Measurements from ENCODE around the gene RIN3. TPM values are rescaled to one million over a fixed set of nuclear protein-coding genes. Genes with fewer than 3 reads are reported as not detected.

The RIN3 gene
- total and polyA plus RNA-seq, 4 donors = 5.0 to 15.6 (median 9.0) TPM

DNA sequence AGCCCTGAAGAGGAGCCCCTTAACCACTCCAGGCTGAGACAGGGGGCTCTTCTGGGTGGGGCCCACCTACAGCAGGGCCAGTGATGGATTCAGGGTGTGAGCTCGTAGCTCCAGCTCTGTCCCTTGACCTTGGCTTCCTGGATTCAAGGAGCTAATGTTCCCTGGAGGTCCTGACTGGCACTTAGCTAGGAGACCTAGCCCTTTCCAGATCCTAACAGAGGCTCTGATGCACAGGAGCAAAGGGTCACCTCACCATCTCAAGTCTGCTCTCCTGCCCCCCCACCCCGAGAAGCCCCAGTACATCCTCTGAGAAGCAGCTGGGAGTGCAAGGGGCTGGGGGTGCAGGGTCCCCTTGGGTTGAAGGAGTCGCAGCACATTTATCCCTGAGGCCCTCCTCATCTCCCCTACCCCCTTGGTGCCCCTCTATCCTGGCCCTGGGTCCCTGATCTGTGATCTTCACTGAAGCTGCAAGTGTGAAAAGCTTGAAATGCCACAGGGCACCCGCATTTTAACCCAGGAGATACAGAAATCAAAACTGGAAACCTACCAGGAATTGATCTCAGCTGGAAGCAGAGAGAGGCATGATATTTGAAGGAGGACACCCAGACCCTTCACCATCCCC lies 2.9 kb downstream of the RIN3 start:
- Histone ChIP-seq H3K4me1 (ENCODE audit: control insufficient read depth in 4 of 4, insufficient read depth in 4 of 4, low read length in 3 of 4) (peaks cover 0 to 34% (median 17%) of the 10 kb centered on the region in 4 donors), H3K4me3 (ENCODE audit: low read depth in 1 of 3, low read length in 3 of 3) (no peak overlapping the region)

More for the DNA sequence above, 2.9 kb downstream of the RIN3 start:
- DNase-seq (ENCODE audit: low spot score) = no peak
- no peak overlapping the region for H3K9ac ChIP-seq (ENCODE audit: low read depth in 1 of 2, low read length in 2 of 2)
- 77% methylated on average over 4 of the region's 4 CpGs for WGBS
- TF ChIP-seq HNF4G (IDR thresholded peaks at IDR 0.05) = no peak
- TF ChIP-seq RXRA (IDR thresholded peaks at IDR 0.05) = no peak
- no peak for TF ChIP-seq TAF1 (conservative IDR thresholded peaks at IDR 0.05)
- TF ChIP-seq RAD21 (IDR thresholded peaks at IDR 0.05) = no peak
- no peak for TF ChIP-seq GABPA (IDR thresholded peaks at IDR 0.05 in 1 of 2, conservative IDR thresholded peaks at IDR 0.05 in 1 of 2)
- TF ChIP-seq YY1 (IDR thresholded peaks at IDR 0.05) = no peak
- TF ChIP-seq EGR1 (IDR thresholded peaks at IDR 0.05; ENCODE audit: low read depth in 2 of 2) = no peak
- TF ChIP-seq, protein P1, sequence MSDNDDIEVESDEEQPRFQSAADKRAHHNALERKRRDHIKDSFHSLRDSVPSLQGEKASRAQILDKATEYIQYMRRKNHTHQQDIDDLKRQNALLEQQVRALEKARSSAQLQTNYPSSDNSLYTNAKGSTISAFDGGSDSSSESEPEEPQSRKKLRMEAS (IDR thresholded peaks at IDR 0.05) = no peak
- TF ChIP-seq JUND (IDR thresholded peaks at IDR 0.05) = no peak
- TF ChIP-seq HNF4A (conservative IDR thresholded peaks at IDR 0.05) = no peak
- TF ChIP-seq, protein P2, sequence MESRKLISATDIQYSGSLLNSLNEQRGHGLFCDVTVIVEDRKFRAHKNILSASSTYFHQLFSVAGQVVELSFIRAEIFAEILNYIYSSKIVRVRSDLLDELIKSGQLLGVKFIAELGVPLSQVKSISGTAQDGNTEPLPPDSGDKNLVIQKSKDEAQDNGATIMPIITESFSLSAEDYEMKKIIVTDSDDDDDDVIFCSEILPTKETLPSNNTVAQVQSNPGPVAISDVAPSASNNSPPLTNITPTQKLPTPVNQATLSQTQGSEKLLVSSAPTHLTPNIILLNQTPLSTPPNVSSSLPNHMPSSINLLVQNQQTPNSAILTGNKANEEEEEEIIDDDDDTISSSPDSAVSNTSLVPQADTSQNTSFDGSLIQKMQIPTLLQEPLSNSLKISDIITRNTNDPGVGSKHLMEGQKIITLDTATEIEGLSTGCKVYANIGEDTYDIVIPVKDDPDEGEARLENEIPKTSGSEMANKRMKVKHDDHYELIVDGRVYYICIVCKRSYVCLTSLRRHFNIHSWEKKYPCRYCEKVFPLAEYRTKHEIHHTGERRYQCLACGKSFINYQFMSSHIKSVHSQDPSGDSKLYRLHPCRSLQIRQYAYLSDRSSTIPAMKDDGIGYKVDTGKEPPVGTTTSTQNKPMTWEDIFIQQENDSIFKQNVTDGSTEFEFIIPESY (IDR thresholded peaks at IDR 0.05) = no peak
- no peak for TF ChIP-seq FOXA1 (IDR thresholded peaks at IDR 0.05)
- TF ChIP-seq, protein P3, sequence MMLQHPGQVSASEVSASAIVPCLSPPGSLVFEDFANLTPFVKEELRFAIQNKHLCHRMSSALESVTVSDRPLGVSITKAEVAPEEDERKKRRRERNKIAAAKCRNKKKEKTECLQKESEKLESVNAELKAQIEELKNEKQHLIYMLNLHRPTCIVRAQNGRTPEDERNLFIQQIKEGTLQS (IDR thresholded peaks at IDR 0.05) = no peak
- TF ChIP-seq, protein P4, sequence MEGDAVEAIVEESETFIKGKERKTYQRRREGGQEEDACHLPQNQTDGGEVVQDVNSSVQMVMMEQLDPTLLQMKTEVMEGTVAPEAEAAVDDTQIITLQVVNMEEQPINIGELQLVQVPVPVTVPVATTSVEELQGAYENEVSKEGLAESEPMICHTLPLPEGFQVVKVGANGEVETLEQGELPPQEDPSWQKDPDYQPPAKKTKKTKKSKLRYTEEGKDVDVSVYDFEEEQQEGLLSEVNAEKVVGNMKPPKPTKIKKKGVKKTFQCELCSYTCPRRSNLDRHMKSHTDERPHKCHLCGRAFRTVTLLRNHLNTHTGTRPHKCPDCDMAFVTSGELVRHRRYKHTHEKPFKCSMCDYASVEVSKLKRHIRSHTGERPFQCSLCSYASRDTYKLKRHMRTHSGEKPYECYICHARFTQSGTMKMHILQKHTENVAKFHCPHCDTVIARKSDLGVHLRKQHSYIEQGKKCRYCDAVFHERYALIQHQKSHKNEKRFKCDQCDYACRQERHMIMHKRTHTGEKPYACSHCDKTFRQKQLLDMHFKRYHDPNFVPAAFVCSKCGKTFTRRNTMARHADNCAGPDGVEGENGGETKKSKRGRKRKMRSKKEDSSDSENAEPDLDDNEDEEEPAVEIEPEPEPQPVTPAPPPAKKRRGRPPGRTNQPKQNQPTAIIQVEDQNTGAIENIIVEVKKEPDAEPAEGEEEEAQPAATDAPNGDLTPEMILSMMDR (IDR thresholded peaks at IDR 0.05; ENCODE audit: low read depth, low read length, missing input control) = no peak
- TF ChIP-seq NR2F2 (IDR thresholded peaks at IDR 0.05) = no peak
- TF ChIP-seq, protein P5, sequence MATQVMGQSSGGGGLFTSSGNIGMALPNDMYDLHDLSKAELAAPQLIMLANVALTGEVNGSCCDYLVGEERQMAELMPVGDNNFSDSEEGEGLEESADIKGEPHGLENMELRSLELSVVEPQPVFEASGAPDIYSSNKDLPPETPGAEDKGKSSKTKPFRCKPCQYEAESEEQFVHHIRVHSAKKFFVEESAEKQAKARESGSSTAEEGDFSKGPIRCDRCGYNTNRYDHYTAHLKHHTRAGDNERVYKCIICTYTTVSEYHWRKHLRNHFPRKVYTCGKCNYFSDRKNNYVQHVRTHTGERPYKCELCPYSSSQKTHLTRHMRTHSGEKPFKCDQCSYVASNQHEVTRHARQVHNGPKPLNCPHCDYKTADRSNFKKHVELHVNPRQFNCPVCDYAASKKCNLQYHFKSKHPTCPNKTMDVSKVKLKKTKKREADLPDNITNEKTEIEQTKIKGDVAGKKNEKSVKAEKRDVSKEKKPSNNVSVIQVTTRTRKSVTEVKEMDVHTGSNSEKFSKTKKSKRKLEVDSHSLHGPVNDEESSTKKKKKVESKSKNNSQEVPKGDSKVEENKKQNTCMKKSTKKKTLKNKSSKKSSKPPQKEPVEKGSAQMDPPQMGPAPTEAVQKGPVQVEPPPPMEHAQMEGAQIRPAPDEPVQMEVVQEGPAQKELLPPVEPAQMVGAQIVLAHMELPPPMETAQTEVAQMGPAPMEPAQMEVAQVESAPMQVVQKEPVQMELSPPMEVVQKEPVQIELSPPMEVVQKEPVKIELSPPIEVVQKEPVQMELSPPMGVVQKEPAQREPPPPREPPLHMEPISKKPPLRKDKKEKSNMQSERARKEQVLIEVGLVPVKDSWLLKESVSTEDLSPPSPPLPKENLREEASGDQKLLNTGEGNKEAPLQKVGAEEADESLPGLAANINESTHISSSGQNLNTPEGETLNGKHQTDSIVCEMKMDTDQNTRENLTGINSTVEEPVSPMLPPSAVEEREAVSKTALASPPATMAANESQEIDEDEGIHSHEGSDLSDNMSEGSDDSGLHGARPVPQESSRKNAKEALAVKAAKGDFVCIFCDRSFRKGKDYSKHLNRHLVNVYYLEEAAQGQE (IDR thresholded peaks at IDR 0.05) = no peak
- TF ChIP-seq FOXA2 (IDR thresholded peaks at IDR 0.05) = no peak
- TF ChIP-seq SP1 (IDR thresholded peaks at IDR 0.05) = no peak
- H3K9me3 ChIP-seq (ENCODE audit: control insufficient read depth in 4 of 4, low read length in 3 of 4) = no peaks in the 10 kb centered on the region
- H3K36me3 ChIP-seq (ENCODE audit: control insufficient read depth in 4 of 4, insufficient read depth in 3 of 4, low read depth in 1 of 4, low read length in 3 of 4) = no peaks in the 10 kb centered on the region
- no peak overlapping the region for H3K27ac ChIP-seq (ENCODE audit: low read depth in 1 of 2, low read length in 2 of 2)
- H3K27me3 ChIP-seq (ENCODE audit: control insufficient read depth in 4 of 4, insufficient read depth in 4 of 4, low read length in 3 of 4) = no peaks in the 10 kb centered on the region

Data from liver (tissue), 9 donors.